Measurements from ENCODE around the gene PRMT7. TPM values are rescaled to one million over a fixed set of nuclear protein-coding genes. Genes with fewer than 3 reads are reported as not detected.
A peak's percentile ranks its signal among the peaks of the same experiment; 100 is the strongest.

The PRMT7 gene
- total and polyA plus RNA-seq, 2 donors (not counting 1 experiment from before 2014, with no cell fraction given), result 76.9 to 80.4 TPM

- intact Hi-C loops (cut with micrococcal nuclease), result loop anchor here (1.0 to 10.0 kb wide), 6 partner anchors 18 to 261 kb away; partner anchors contain the start of genes PLA2G15 and PRMT7
- Histone ChIP-seq H4K20me1 (ENCODE audit: control insufficient read depth, insufficient read depth, low read length, poor library complexity, severe bottlenecking) (peaks cover 15% of the 10 kb centered on the region), H3K9ac (ENCODE audit: low read length) (peak overlapping the region; percentile 95), H3K79me2 (ENCODE audit: control insufficient read depth, insufficient read depth, low read length) (peaks cover 77% of the 10 kb centered on the region), H3K27ac (ENCODE audit: low read length in 2 of 2) (peak overlapping the region; percentile 92 to 97), H3K4me3 (ENCODE audit: control extremely low read depth in 1 of 5, extremely low read depth in 1 of 5, insufficient read depth in 1 of 5, low read depth in 2 of 5, low read length in 4 of 5) (peak overlapping the region in 4 of 5 experiments; percentile 63 to 91 (median 88)), H2AFZ (ENCODE audit: insufficient read depth, low read depth, low read length, poor library complexity, severe bottlenecking) (peak overlapping the region; percentile 91), H3K4me1 (ENCODE audit: control insufficient read depth in 2 of 2, insufficient read depth in 2 of 2, low read length in 2 of 2) (peaks cover 17 to 47% of the 10 kb centered on the region in 2 donors), H3K9me3 (ENCODE audit: control extremely low read depth in 1 of 3, control insufficient read depth in 2 of 3, insufficient read depth in 1 of 3, low read length in 2 of 3) (peaks cover 0 to 4% (median 0%) of the 10 kb centered on the region in 3 donors), H3K27me3 (replicated peaks in 1 of 4; ENCODE audit: control extremely low read depth in 1 of 4, control insufficient read depth in 3 of 4, insufficient read depth in 4 of 4, low read length in 3 of 4) (no peaks in the 10 kb centered on the region), H3K4me2 (replicated peaks; ENCODE audit: low read depth, low read length, poor library complexity, severe bottlenecking) (peak overlapping the region; percentile 82), H3K36me3 (replicated peaks in 1 of 2; ENCODE audit: control extremely low read depth in 1 of 2, control insufficient read depth in 1 of 2, extremely low read depth in 1 of 2, insufficient read depth in 2 of 2, low read length in 1 of 2) (peaks cover 0 to 24% of the 10 kb centered on the region in 2 experiments)
- Mint-ChIP-seq H3K4me3 (peak overlapping the region; percentile 92), H3K27me3 (no peaks in the 10 kb centered on the region), H3K4me1 (peaks cover 40% of the 10 kb centered on the region), H3K27ac (peak overlapping the region; percentile 95), H3K9me3 (ENCODE audit: insufficient read depth) (no peaks in the 10 kb centered on the region)
- TF ChIP-seq EZH2 (IDR thresholded peaks at IDR 0.05; ENCODE audit: borderline replicate concordance, insufficient read depth, low read depth, low read length, poor library complexity, severe bottlenecking) (no peak), CTCF (IDR thresholded peaks at IDR 0.05) (no peak)
- WGBS (ENCODE audit: insufficient coverage), result 39% methylated on average over 11 of the region's 11 CpGs
- ATAC-seq (ENCODE audit: low read depth) (no peak), DNase-seq (peak; percentile 33)
- ChIA-PET POLR2A (interaction anchor here (1.3 to 2.8 kb wide), 4 partner anchors 21 to 47 kb away, joined by 4 to 38 read pairs (median 15); partner anchors contain the start of genes PRMT7 and SLC7A6OS), CTCF (interaction anchor here (0.6 to 15.1 kb wide), 25 partner anchors 9 to 772 kb away, joined by 3 to 554 read pairs (median 6); partner anchors contain the start of genes NFATC3, PLA2G15, PRMT7 and SLC7A6OS)
Observed at GRCh38 chr16:68263559-68264127, 47.2 kb upstream of the PRMT7 start.
